ENCODE data around the gene PNCK. TPM values are rescaled to one million over a fixed set of nuclear protein-coding genes. Genes with fewer than 3 reads are reported as not detected.

The PNCK gene
- total RNA-seq, 1 experiment from 2014 or later: 0.84 TPM

GRCh38 chrX:153649178-153649914, 24.3 kb downstream of the PNCK start:
- Histone ChIP-seq H3K4me3 (replicated peaks in 1 of 2; ENCODE audit: low read depth in 1 of 2, low read length in 2 of 2) (no peak overlapping the region), H3K4me1 (ENCODE audit: control insufficient read depth in 1 of 2, insufficient read depth in 2 of 2, low read length in 2 of 2) (peaks cover 0 to 14% of the 10 kb centered on the region in 2 experiments; a peak in 2 of 4 replicates), H3K79me2 (ENCODE audit: insufficient read depth, low read length) (no peaks in the 10 kb centered on the region), H4K20me1 (ENCODE audit: insufficient read depth) (no peaks in the 10 kb centered on the region), H3K9me3 (ENCODE audit: control insufficient read depth in 1 of 2, insufficient read depth in 1 of 2, low read depth in 1 of 2, low read length in 2 of 2) (no peaks in the 10 kb centered on the region), H3K27me3 (ENCODE audit: insufficient read depth, low read length) (no peaks in the 10 kb centered on the region), H2AFZ (ENCODE audit: low read depth, low read length, poor library complexity, severe bottlenecking) (no peak overlapping the region), H3K4me2 (ENCODE audit: low read length) (no peak overlapping the region), H3K27ac (ENCODE audit: low read depth, low read length) (no peak overlapping the region), H3K9me2 (ENCODE audit: insufficient read depth) (no peaks in the 10 kb centered on the region), H3K9ac (ENCODE audit: low read length) (no peak overlapping the region), H3K36me3 (ENCODE audit: control insufficient read depth in 1 of 2, insufficient read depth in 2 of 2, low read length in 2 of 2) (no peaks in the 10 kb centered on the region)
- BruUV-seq (replicated peaks): no TSS peak
- ChIA-PET CTCF (interaction anchor here (0.6 to 2.3 kb wide), 6 partner anchors 9 to 110 kb away, joined by 3 to 12 read pairs (median 4); no protein-coding TSS in a partner anchor), POLR2A (no interaction called here), RAD21 (ENCODE audit: low non-redundant PET in 1 of 2, low total read pairs in 2 of 2, uncharacterized antibody in 2 of 2, unreplicated experiment in 2 of 2) (no interaction called here)
- ATAC-seq: peak; percentile 68
- DNase-seq (ENCODE audit: low read depth, low spot score): no peak
- intact Hi-C loops (cut with micrococcal nuclease): loop anchor here (1.0 kb wide), 2 partner anchors 95 to 110 kb away; no protein-coding TSS in a partner anchor
- TF ChIP-seq POLR2A (IDR thresholded peaks at IDR 0.05; ENCODE audit: borderline replicate concordance, extremely low read depth, insufficient read depth, insufficient read length) (no peak), ZNF274 (IDR thresholded peaks at IDR 0.05; ENCODE audit: low read depth, low read length) (no peak), MAX (IDR thresholded peaks at IDR 0.05) (no peak), SP1 (IDR thresholded peaks at IDR 0.05; ENCODE audit: low read depth) (no peak), ZFX (IDR thresholded peaks at IDR 0.05) (no peak), RAD21 (IDR thresholded peaks at IDR 0.05; ENCODE audit: low read depth) (no peak), CTCF (IDR thresholded peaks at IDR 0.05 in 2 of 3, conservative IDR thresholded peaks at IDR 0.05 in 1 of 3; ENCODE audit: borderline replicate concordance in 1 of 3, insufficient read depth in 1 of 3, low read depth in 2 of 3, low read length in 2 of 3) (peak in 2 of 3 experiments; percentile 44 to 46; a peak in 4 of 6 replicates)
- TF ChIP-seq, protein P1, sequence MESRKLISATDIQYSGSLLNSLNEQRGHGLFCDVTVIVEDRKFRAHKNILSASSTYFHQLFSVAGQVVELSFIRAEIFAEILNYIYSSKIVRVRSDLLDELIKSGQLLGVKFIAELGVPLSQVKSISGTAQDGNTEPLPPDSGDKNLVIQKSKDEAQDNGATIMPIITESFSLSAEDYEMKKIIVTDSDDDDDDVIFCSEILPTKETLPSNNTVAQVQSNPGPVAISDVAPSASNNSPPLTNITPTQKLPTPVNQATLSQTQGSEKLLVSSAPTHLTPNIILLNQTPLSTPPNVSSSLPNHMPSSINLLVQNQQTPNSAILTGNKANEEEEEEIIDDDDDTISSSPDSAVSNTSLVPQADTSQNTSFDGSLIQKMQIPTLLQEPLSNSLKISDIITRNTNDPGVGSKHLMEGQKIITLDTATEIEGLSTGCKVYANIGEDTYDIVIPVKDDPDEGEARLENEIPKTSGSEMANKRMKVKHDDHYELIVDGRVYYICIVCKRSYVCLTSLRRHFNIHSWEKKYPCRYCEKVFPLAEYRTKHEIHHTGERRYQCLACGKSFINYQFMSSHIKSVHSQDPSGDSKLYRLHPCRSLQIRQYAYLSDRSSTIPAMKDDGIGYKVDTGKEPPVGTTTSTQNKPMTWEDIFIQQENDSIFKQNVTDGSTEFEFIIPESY (IDR thresholded peaks at IDR 0.05; ENCODE audit: extremely low read depth, insufficient replicate concordance, low read length): no peak
